Lower leg skin (tissue), 3 donors: ENCODE data around the gene APOB.

Experiments used
- POLR2A ChIP-seq, 2 donors: fragments of 450-650 bp; IDR thresholded peaks; one replicate each; pipeline ENCODE4 v1.6.1; 2016 to 2017; ENCODE audit warnings: antibody characterized with exemption in 2 of 2, mild to moderate bottlenecking in 1 of 2, moderate library complexity in 1 of 2
- TF ChIP-seq, protein P1 (sequence below), 3 donors: fragments of 450-650 bp; IDR thresholded peaks; one replicate each; pipeline ENCODE4 v1.5.1; 2016; ENCODE audit warnings: antibody characterized with exemption in 3 of 3, mild to moderate bottlenecking in 3 of 3, moderate library complexity in 2 of 3

GRCh38 chr2:21057097-21057496 is 13.2 kb upstream of the APOB start:
- TF ChIP-seq POLR2A (IDR thresholded peaks at IDR 0.05), result no peak
- TF ChIP-seq, protein P1, sequence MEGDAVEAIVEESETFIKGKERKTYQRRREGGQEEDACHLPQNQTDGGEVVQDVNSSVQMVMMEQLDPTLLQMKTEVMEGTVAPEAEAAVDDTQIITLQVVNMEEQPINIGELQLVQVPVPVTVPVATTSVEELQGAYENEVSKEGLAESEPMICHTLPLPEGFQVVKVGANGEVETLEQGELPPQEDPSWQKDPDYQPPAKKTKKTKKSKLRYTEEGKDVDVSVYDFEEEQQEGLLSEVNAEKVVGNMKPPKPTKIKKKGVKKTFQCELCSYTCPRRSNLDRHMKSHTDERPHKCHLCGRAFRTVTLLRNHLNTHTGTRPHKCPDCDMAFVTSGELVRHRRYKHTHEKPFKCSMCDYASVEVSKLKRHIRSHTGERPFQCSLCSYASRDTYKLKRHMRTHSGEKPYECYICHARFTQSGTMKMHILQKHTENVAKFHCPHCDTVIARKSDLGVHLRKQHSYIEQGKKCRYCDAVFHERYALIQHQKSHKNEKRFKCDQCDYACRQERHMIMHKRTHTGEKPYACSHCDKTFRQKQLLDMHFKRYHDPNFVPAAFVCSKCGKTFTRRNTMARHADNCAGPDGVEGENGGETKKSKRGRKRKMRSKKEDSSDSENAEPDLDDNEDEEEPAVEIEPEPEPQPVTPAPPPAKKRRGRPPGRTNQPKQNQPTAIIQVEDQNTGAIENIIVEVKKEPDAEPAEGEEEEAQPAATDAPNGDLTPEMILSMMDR (IDR thresholded peaks at IDR 0.05), result no peak
